K562 (cell line): Measurements from ENCODE around the gene EGLN3. TPM values are rescaled to one million over a fixed set of nuclear protein-coding genes. Genes with fewer than 3 reads are reported as not detected.

Source experiments
- ATF4 ChIP-seq: fragments of 450-650 bp; formaldehyde crosslinking; IDR thresholded peaks from 2 replicates; pipeline ENCODE4 v1.4.0; 2022; ENCODE audit warnings: mild to moderate bottlenecking, moderate library complexity
- CHD1 ChIP-seq: fragments of 200-600 bp; sonication (generic); IDR thresholded peaks from one replicate; pipeline ENCODE4 v1.6.1; 2012; ENCODE audit warnings: mild to moderate bottlenecking, moderate library complexity, low read length, inconsistent platforms
- CTBP1 ChIP-seq: fragments of 450-650 bp; IDR thresholded peaks from 2 replicates; pipeline ENCODE4 v1.6.1; 2016; ENCODE audit warnings: borderline replicate concordance
- CXXC5 ChIP-seq: fragments of 250-450 bp; sonication (Bioruptor Pico); IDR thresholded peaks from 2 replicates; pipeline ENCODE4 v1.8.0; 2022; ENCODE audit warnings: inconsistent platforms, mild to moderate bottlenecking, moderate library complexity
- EP300 ChIP-seq: IDR thresholded peaks from 2 replicates; pipeline ENCODE4 v1.6.1; 2012; ENCODE audit warnings: low read length, improper control_type of control experiment
- HEY1 ChIP-seq: fragments of 250-450 bp; sonication (Bioruptor Pico); IDR thresholded peaks from 2 replicates; pipeline ENCODE4 v1.5.0; 2020; ENCODE audit warnings: mild to moderate bottlenecking, moderate library complexity, borderline replicate concordance
- ILF3 ChIP-seq: fragments of 450-650 bp; IDR thresholded peaks from 2 replicates; pipeline ENCODE4 v1.6.1; 2018; ENCODE audit warnings: antibody characterized with exemption, mild to moderate bottlenecking, moderate library complexity, borderline replicate concordance
- NFIC ChIP-seq: fragments of 450-650 bp; IDR thresholded peaks from 2 replicates; pipeline ENCODE4 v1.6.1; 2017; ENCODE audit warnings: mild to moderate bottlenecking, inconsistent platforms
- NRF1 ChIP-seq, 2 experiments: fragments of 450-650 bp; IDR thresholded peaks in 1 of 2; conservative IDR thresholded peaks in 1 of 2; 2 replicates each; pipeline ENCODE4 v1.6.1; 2014; ENCODE audit warnings: mild to moderate bottlenecking in 2 of 2
- PCBP1 ChIP-seq: fragments of 200-400 bp; formaldehyde crosslinking; IDR thresholded peaks from 2 replicates; pipeline ENCODE4 v1.6.1; 2018; ENCODE audit warnings: mild to moderate bottlenecking, low read depth, low read length; ENCODE audit not compliant: poor library complexity, severe bottlenecking
- RFX5 ChIP-seq: IDR thresholded peaks from 2 replicates; pipeline ENCODE4 v1.6.1; 2011; ENCODE audit warnings: low read depth, mild to moderate bottlenecking, improper control_type of control experiment, low read length
- TAF7 ChIP-seq: fragments of 450-650 bp; IDR thresholded peaks from 2 replicates; pipeline ENCODE4 v1.6.1; 2016; ENCODE audit warnings: missing genetic modification characterization, missing compliant biosample characterization
- TBP ChIP-seq: optimal IDR thresholded peaks from 2 replicates; pipeline ENCODE3; 2011; ENCODE audit warnings: low read depth, low read length, improper control_type of control experiment
- ZNF316 ChIP-seq: fragments of 450-650 bp; IDR thresholded peaks from 2 replicates; pipeline ENCODE4 v1.6.1; 2016
- polyA plus RNA-seq, 8 experiments: library from polyadenylated mRNA; depleted of rRNA in 4 of 8; stranded (reverse) in 5 of 8; unstranded in 3 of 8; fragments of >200 nt; fragmentation: Nextera tagmentation in 2 of 8; fragmentation: Illumina TruSeq in 1 of 8; extraction: Ambion mirVana in 2 of 8; extraction: Trizol in 1 of 8; gene quantifications; 2 replicates each; pipeline versions ENCODE4 v1.2.1 to v1.2.3, GENCODE V29; 2011 to 2014; ENCODE audit warnings: inconsistent platforms in 1 of 8, missing spikeins in 1 of 8
- total RNA-seq, 7 experiments: library from RNA; depleted of rRNA in 6 of 7; stranded (reverse); fragments of >200 nt in 6 of 7; fragmentation: Illumina TruSeq in 2 of 7; extraction: Trizol in 2 of 7; gene quantifications; 2 replicates each; pipeline versions ENCODE4 v1.2.1 to v1.2.3, GENCODE V29; 2011 to 2021; ENCODE audit warnings: low replicate concordance in 1 of 7
- TF ChIP-seq, protein P1 (sequence below): sonication (generic); formaldehyde crosslinking; IDR thresholded peaks from 2 replicates; pipeline ENCODE4 v1.8.0; 2022; ENCODE audit warnings: missing genetic modification reagents, mild to moderate bottlenecking, moderate library complexity, borderline replicate concordance

EGLN3 gene
- total and polyA plus RNA-seq, 9 of the 15 experiments (the other 6 are each of a cell fraction or from before 2014, with no cell fraction given): 2.5 to 87.6 (median 5.8) TPM

DNA sequence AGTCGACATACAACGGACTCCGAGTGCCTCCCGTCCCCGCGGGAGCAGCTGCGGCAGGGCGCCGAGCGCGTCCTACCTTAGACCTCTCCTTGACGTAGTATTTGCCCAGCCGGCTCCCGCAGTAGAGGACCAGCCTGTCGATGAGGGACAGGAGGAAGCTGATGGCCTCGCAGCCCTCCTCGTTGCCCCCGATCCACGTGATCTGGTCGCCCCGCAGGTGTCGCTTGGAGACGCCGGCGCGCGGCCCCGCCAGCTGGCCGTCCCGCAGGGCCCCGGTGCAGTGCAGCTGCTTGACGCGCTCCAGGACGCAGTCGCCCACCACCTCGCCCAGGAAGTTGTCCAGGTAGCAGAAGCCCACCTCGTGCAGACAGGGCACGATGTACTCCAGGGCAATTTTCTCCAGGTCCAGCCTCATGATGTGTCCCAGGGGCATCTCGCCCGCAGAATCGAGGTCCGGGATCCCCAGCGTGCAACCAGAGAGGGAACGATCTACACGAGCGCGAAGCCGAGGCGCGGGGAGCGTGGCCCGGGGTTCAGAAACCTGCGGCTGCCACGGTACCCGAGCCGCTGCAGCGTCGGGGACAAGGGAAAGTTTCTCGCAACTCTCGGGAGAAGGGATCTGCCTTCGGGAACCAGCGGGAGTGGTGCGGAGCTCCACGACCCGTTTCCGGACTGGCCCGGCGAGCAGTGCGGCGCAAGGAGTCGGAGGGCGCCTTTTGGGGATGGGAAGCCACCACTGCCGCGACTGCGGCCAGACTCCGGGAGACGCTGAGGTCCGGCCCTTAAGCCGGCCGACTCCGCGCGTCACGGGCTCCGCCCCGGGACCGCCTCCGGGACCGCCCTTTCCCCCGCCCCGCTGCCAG lies at the start of gene EGLN3 (continued):
- TF ChIP-seq, protein P1, sequence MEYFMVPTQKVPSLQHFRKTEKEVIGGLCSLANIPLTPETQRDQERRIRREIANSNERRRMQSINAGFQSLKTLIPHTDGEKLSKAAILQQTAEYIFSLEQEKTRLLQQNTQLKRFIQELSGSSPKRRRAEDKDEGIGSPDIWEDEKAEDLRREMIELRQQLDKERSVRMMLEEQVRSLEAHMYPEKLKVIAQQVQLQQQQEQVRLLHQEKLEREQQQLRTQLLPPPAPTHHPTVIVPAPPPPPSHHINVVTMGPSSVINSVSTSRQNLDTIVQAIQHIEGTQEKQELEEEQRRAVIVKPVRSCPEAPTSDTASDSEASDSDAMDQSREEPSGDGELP (CRISPR knock-in tag): peak; percentile 79
- TF ChIP-seq CTBP1: peak; percentile 25; the same call in 1 of the 2 replicates
- peak in 1 of 2 experiments; percentile 37; a peak in 2 of 4 replicates for TF ChIP-seq NRF1 (conservative IDR thresholded peaks at IDR 0.05 in 1 of 2, IDR thresholded peaks at IDR 0.05 in 1 of 2)
- TF ChIP-seq PCBP1: no peak
- no peak for TF ChIP-seq HEY1 (CRISPR knock-in tag)
- TF ChIP-seq CHD1: peak; percentile 89
- TF ChIP-seq ZNF316: no peak
- peak; percentile 73 for TF ChIP-seq CXXC5 (CRISPR knock-in tag)
- peak; percentile 97 for TF ChIP-seq TBP
- TF ChIP-seq NFIC: peak; percentile 52
- TF ChIP-seq EP300: no peak
- peak; percentile 82 for TF ChIP-seq TAF7
- TF ChIP-seq ILF3: no peak
- no peak for TF ChIP-seq ATF4 (CRISPR knock-in tag)
- no peak for TF ChIP-seq RFX5
